ENCODE measurements around the gene NHEJ1.

DNA sequence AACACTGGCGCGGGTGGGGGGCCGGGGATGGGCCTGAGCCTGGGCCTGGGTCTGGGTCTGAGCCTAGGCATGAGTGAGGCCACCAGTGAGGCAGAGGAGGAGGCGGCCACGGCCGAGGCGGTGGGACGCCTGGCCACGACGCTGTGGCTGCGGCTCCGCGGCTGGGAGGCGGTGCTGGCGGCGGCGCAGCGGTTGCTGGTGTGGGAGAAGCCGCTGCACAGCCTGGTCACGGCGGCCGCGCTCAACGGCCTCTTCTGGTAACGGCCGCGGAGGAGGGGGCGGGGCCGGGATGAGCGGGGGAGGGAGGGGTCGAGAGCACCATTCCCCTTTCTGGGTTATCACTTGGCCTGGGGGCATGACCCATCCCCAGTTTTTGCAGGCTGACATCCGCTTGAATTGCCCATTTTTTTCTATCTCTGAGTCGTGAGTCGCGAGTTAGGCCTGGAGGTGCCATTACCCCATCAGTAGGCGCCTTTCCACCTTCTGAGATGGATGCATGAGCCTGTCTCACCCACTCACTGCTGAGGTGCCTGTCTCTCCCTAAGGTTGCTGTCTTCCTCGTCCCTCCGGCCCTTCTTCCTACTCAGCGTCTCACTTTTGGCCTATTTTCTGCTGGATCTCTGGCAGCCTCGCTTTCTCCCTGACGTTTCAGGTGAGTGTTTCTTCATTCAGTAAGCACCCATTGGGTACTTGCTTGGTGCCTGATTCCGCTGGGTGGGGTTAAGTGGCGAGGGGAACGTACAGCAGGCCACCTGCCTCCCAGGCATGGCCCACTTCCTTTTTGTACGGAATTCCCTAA, 18.0 kb upstream of the NHEJ1 start:
- TF ChIP-seq POLR2A (IDR thresholded peaks at IDR 0.05; ENCODE audit: borderline replicate concordance, extremely low read depth, insufficient read depth, insufficient read length), result no peak
- TF ChIP-seq SIN3A (IDR thresholded peaks at IDR 0.05; ENCODE audit: low read depth), result no peak
- TF ChIP-seq, protein P1, sequence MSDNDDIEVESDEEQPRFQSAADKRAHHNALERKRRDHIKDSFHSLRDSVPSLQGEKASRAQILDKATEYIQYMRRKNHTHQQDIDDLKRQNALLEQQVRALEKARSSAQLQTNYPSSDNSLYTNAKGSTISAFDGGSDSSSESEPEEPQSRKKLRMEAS (IDR thresholded peaks at IDR 0.05), result no peak
- TF ChIP-seq, protein P2, sequence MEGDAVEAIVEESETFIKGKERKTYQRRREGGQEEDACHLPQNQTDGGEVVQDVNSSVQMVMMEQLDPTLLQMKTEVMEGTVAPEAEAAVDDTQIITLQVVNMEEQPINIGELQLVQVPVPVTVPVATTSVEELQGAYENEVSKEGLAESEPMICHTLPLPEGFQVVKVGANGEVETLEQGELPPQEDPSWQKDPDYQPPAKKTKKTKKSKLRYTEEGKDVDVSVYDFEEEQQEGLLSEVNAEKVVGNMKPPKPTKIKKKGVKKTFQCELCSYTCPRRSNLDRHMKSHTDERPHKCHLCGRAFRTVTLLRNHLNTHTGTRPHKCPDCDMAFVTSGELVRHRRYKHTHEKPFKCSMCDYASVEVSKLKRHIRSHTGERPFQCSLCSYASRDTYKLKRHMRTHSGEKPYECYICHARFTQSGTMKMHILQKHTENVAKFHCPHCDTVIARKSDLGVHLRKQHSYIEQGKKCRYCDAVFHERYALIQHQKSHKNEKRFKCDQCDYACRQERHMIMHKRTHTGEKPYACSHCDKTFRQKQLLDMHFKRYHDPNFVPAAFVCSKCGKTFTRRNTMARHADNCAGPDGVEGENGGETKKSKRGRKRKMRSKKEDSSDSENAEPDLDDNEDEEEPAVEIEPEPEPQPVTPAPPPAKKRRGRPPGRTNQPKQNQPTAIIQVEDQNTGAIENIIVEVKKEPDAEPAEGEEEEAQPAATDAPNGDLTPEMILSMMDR (IDR thresholded peaks at IDR 0.05 in 2 of 3, conservative IDR thresholded peaks at IDR 0.05 in 1 of 3; ENCODE audit: borderline replicate concordance in 1 of 3, insufficient read depth in 1 of 3, low read depth in 2 of 3, low read length in 2 of 3), result no peak
- no peak for TF ChIP-seq EZH2 (IDR thresholded peaks at IDR 0.05)
- no peak for TF ChIP-seq YY1 (IDR thresholded peaks at IDR 0.05; ENCODE audit: extremely low read depth, insufficient replicate concordance, low read depth, low read length)
- TF ChIP-seq, protein P3, sequence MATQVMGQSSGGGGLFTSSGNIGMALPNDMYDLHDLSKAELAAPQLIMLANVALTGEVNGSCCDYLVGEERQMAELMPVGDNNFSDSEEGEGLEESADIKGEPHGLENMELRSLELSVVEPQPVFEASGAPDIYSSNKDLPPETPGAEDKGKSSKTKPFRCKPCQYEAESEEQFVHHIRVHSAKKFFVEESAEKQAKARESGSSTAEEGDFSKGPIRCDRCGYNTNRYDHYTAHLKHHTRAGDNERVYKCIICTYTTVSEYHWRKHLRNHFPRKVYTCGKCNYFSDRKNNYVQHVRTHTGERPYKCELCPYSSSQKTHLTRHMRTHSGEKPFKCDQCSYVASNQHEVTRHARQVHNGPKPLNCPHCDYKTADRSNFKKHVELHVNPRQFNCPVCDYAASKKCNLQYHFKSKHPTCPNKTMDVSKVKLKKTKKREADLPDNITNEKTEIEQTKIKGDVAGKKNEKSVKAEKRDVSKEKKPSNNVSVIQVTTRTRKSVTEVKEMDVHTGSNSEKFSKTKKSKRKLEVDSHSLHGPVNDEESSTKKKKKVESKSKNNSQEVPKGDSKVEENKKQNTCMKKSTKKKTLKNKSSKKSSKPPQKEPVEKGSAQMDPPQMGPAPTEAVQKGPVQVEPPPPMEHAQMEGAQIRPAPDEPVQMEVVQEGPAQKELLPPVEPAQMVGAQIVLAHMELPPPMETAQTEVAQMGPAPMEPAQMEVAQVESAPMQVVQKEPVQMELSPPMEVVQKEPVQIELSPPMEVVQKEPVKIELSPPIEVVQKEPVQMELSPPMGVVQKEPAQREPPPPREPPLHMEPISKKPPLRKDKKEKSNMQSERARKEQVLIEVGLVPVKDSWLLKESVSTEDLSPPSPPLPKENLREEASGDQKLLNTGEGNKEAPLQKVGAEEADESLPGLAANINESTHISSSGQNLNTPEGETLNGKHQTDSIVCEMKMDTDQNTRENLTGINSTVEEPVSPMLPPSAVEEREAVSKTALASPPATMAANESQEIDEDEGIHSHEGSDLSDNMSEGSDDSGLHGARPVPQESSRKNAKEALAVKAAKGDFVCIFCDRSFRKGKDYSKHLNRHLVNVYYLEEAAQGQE (IDR thresholded peaks at IDR 0.05; ENCODE audit: low read depth), result no peak
- no peak for TF ChIP-seq CEBPB (IDR thresholded peaks at IDR 0.05; ENCODE audit: low read depth)
- no peak for TF ChIP-seq POLR2AphosphoS5 (IDR thresholded peaks at IDR 0.05; ENCODE audit: low read depth, low read length)
- TF ChIP-seq, protein P4, sequence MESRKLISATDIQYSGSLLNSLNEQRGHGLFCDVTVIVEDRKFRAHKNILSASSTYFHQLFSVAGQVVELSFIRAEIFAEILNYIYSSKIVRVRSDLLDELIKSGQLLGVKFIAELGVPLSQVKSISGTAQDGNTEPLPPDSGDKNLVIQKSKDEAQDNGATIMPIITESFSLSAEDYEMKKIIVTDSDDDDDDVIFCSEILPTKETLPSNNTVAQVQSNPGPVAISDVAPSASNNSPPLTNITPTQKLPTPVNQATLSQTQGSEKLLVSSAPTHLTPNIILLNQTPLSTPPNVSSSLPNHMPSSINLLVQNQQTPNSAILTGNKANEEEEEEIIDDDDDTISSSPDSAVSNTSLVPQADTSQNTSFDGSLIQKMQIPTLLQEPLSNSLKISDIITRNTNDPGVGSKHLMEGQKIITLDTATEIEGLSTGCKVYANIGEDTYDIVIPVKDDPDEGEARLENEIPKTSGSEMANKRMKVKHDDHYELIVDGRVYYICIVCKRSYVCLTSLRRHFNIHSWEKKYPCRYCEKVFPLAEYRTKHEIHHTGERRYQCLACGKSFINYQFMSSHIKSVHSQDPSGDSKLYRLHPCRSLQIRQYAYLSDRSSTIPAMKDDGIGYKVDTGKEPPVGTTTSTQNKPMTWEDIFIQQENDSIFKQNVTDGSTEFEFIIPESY (IDR thresholded peaks at IDR 0.05; ENCODE audit: extremely low read depth, insufficient replicate concordance, low read length), result no peak
- no peak for TF ChIP-seq RAD21 (IDR thresholded peaks at IDR 0.05; ENCODE audit: low read depth)

All from HCT116 (cell line).